Upper lobe of left lung (tissue), 4 donors: ENCODE measurements around the gene BDKRB1.

ENCODE experiments used
- CTCF ChIP-seq, 6 experiments: fragments of 450-650 bp in 4 of 6; fragments of 200-600 bp in 2 of 6; sonication (generic) in 2 of 6; IDR thresholded peaks; one replicate each; pipeline ENCODE4 v1.5.1; 2016 to 2019; ENCODE audit warnings: antibody characterized with exemption in 6 of 6
- EP300 ChIP-seq, 4 donors: sonication (generic); formaldehyde crosslinking; IDR thresholded peaks; one replicate each; pipeline ENCODE4 v1.5.1; 2017; ENCODE audit warnings: antibody characterized with exemption in 4 of 4, control low read depth in 2 of 4
- POLR2A ChIP-seq, 4 donors: fragments of 450-650 bp; IDR thresholded peaks; one replicate each; pipeline ENCODE4 v1.5.1; 2016 to 2017; ENCODE audit warnings: antibody characterized with exemption in 4 of 4, mild to moderate bottlenecking in 2 of 4
- POLR2AphosphoS5 ChIP-seq, 2 donors: sonication (generic); formaldehyde crosslinking; IDR thresholded peaks; one replicate each; pipeline ENCODE4 v1.5.1; 2017; ENCODE audit warnings: antibody characterized with exemption in 2 of 2

GRCh38 chr14:96310906-96311305 lies 54.9 kb downstream of the BDKRB1 start:
- TF ChIP-seq POLR2A (IDR thresholded peaks at IDR 0.05) (no peak), CTCF (IDR thresholded peaks at IDR 0.05) (no peak), POLR2AphosphoS5 (IDR thresholded peaks at IDR 0.05) (no peak), EP300 (IDR thresholded peaks at IDR 0.05) (no peak)
